GM18861 (cell line): ENCODE data around the gene TCF7L1.

Experiments
- ATAC-seq: cut with Tn5 transposase; IDR thresholded peaks from one replicate; pipeline ENCODE4 v1.9.1; 2021; ENCODE audit not compliant: unreplicated experiment

TCF7L1 gene

DNA sequence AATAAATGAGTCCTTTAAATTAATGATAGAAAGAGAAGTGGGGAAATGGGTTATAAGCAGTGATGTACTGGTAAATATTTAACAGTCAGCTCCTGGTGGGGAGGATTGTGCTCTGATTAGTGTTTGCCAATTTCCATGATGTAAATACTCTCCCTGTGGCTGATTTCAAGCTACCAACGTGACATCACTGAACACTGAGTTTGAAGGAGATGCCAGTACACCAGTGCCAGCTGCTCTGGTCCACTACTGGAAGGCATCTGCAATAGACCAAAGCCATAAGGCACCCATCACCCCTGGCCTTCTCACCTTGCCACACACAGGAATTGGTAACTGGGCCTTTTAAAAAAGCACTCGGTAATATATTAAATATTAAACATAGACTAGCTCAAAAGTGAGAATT is 116.9 kb downstream of the TCF7L1 start:
- ATAC-seq = peak; percentile 43

DNA sequence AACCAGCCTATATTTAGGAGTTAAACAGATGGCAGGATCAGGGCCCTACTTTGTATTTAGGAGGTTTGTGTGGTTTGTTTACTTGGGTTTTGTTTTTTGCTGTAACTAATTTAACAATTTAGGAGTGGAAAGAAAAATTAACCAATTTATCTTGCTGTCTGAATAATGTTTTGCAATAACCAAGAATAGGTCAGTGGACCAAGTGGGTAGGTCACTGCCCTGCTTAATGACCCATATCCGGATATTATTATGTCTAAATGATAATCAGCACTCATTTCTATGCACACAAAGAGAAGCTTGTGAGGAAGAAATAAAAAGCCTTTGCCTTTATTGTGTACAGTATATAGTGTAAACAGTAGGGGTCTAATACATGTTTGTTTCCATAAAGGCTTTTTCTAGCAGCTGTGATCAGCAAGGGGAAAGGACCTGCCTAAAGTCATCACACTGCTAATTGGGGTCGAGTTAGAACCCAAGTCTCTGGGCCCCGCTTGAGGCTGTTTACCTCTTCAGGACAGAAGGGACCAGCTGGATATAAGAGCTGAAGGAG is 118.0 kb downstream of the TCF7L1 start:
- ATAC-seq = no peak

DNA sequence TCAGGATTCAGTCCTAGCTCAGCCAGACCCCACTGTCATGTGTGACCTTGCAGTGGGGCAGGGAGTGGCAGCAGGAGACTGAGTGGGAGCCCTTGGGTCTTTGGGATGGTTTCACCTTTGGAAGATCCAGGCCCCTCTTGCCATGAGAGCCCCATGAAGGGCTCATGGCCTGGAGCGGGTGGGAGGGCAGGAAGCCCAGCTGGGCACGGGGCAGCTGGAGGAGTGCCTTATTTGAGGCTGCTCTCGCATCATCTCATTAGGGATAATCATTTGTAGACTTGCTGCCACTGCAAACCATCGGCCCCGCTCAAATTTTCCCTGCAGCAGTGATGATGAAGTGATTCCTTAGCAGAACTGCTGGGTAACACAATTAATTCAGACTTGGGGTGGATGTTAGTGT is 120.7 kb downstream of the TCF7L1 start:
- ATAC-seq = no peak

DNA sequence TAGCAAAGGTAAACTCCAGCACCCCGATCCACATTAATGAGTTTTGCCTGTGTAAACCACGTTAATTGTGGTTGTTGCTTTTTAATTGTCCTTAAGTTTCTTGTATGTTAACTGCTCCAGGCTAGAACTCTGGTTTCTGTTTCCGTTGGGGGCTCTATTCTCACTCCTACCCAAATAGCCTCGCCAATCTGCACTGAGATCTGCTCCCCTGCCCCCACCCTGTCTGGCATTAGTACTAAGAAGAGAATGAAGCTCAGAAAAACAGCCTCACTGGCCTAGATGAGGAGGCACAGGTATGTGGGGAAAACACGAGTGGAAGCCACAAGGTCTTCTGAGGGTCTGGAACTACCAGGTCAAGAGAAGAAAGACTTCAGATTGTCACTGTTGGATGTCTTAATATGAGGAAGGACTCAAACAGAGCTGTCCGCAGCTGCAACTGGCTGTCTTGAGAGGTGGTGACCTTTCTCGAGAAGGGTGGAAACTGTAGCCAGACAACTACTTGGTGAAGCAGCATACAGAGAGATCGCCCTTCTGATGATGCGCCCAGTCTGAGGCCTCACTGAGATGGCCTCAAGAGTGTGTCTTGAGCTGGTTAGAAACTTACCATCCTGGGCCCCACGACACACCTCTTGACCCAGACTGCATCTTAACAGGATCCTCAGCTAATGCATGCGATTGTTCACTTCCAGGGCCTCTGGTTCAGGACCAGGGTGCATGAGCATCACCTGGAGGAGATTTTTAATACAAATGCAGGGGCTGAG is 121.5 kb downstream of the TCF7L1 start:
- no peak for ATAC-seq

DNA sequence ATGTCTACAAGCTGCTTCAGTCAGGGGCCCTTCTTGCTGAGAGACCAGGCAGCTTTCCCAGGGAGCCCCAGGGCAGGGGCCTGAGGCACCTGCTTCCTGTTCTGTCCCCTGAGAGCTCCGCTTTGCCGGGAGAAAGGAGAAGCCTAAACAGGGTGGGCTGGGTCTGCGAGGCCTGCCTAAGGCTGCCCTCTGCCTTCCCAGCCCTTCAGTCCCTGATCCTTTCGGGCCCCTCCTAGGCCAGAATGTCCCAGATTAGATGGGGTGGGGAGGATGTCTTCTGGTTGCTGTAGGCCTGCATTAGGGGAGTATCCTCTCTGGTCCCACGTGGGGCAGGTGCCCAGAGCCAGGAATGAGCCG is 122.2 kb downstream of the TCF7L1 start:
- no peak for ATAC-seq

DNA sequence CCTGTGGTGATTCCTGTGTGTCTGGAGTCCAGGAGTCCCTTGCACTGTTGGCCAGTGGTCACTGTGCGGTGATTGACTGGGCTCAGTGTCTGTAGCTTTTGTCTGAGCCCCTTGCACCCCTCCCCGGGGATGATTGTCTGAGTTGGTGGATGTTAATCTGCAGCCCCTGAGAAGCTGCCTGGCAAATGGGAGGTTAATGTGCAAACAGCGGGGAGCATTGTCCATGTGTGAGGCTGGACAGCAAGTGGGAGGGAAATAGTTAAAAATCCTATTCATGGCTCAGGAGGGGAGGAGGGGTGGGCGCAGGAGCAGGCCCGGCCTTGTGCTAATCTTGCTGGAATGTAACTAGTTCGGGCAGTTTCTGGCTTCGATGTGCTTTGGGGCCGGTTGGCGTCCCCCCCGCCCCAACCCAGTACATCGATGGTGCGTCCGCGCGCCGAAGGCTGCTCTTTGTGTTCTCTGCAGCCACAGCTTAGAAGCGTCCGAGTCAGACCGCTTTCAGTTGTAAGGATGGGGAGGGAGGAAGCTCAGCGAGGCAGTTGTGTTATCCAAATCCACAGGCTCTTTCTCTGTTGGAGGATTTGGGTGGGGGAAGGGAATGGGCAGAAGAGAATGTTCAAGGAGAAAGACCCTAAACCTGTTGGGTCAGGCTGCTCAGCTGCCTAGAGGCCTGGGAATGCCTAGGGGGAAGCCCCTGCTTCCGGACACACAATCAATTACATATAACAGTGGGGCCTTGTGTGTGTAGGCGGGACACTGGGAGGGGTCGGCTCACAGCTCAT is 122.8 kb downstream of the TCF7L1 start:
- no peak for ATAC-seq

DNA sequence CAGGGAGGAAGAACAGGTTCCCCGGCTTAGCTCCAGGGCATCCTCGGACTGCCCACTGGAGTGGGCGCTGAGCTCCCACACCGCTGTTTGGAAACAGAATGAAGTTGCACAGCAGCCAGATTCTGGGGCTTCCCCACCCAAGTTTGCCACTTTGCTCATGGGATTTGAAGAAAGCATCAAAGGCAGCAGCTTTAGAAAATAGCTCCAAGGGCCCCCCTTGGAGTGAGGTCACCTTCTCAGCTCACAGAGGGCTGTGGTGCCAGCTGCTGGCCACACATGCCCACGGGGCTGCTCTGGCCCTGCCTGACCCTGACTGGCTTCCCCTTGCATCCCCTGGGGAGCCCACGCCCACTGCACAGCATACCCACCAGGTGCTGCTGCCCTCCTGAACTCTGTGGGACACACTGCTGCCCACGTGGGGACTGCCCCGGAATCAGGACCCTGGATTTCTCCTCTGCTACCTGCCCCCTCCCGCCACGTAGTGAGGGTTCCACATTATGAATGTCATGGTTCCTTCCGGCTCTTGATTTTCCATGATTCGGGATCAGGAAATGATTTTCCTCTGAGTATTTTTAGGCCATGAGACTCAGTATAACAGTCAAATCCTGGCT is 124.3 kb downstream of the TCF7L1 start:
- ATAC-seq = no peak

DNA sequence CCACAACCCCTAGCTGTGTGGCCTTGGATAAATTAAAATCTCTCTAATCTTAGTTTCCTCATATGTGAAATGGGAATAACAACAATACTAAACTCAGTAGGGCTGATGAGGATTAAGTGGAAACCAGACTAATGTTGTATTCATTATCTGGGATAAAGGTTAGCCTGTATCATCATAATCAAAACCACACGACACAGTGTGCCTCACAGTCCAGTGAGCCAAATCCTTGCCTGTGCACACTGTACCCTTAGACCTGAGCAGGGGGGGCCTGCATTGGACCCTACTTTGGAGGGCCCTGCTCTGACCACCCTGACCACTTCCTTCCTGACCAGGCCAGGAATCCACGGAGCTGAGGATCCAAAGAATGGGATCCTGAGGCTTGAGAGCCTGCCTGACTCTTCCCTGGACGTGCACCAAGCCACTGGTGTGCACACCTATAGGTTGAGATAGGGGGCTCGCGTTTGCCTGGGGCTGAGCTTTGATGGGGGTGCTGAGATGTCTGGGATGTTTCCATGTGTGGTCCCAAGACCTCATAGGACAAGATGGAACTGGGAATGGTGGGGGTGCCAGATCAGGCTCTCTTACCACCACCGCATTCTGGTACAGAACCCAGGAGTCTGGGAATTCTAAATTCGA is 124.9 kb downstream of the TCF7L1 start:
- ATAC-seq = no peak

DNA sequence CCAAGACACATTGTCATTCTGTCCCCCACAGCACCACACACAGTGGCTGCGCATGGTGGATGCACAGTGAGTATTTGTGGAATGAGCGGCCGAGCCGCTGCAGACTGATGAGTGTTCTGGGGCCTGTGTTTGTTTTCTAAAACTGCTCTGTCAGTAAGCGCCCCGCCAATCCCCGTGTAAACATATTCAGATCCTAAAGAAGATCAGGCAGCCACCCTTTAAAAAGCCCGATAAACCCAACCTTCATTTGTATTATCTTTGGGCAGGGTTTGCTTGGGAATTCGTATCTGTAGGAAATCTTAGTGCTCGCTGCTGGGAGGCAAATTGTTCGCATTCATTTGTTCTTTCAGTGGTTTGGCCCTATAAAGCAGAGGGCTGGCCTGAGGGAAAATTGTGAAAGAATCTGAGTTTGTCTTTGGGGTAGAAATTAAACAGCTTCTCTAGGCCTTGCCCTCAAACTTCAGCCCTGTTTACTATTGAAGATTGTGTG is 126.0 kb downstream of the TCF7L1 start:
- no peak for ATAC-seq

DNA sequence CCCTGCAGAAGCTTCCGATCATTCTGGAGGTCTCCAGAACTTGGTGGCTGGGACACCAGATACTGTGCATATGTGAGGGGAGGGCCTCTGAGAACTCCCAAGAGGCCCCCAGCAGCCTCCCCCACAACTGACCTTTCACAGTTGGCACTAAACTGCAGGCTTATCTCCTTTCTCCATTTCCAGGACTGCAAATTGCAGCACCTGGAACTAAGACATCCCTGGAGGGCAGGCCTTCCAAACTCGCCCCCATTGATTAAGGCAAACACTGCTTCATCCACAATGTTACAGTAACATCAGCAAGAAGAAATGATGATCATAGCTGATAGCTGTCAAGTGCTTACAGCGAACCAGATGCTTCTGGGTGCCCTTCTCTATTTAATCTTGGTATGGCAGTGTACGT is 126.7 kb downstream of the TCF7L1 start:
- no peak for ATAC-seq

DNA sequence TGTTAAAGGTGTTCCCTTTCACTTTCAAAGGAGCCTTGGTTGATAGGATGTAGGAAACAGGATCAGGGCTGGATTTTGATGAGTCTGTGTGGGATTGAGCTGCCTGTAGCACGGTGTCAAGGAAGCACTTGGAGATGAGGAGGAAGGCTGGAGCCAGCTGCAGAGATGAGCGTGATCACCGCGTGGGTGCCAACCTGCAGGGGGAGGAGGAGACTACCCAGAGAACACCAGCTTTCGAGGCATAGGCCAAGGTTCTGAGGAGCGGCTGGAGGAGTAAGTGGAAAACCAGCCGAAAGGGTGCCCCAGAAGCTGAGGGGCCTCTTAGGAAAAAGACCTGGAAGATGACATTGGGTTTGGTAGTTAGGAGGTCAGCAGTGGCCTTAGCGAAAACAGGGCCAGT is 130.4 kb downstream of the TCF7L1 start:
- no peak for ATAC-seq

DNA sequence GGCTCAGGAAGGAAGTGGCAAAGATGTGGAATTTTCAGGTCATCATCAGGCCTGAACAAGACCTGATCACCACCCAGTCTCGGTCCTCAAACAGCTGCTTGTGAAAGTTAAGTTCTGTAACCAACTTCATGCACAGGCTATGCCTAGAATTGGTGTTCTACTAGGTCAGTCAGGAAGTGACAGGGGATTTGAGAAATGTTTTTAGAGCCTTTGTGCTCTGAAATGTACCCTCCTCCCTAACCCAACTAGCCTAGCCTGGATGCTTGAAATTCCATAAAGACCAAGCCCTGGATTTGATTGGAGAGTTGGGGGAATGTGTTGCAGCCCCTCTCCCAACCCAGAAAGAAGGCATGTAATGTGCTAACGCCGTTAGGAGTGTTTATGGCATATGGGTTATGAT is 131.3 kb downstream of the TCF7L1 start:
- no peak for ATAC-seq

DNA sequence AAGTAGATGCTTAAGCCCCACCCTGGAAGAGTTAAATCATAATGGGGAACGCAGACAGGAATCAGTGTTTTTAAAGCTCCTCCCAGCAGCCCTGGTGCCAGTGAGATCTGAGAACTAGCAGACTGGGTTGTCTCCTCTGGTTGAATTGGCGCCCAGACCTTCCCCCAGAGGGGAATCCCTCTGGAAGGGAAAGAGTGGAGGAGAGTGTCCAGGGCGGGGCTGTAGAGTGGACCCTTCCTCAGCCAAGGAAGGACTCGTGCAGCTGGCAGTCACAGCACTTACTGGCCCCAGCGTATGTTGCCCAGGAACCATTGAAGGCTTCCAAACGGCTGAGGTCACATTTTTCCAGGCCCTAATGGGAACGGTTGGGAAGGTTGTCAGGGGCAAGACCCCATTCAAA is 132.1 kb downstream of the TCF7L1 start:
- no peak for ATAC-seq

DNA sequence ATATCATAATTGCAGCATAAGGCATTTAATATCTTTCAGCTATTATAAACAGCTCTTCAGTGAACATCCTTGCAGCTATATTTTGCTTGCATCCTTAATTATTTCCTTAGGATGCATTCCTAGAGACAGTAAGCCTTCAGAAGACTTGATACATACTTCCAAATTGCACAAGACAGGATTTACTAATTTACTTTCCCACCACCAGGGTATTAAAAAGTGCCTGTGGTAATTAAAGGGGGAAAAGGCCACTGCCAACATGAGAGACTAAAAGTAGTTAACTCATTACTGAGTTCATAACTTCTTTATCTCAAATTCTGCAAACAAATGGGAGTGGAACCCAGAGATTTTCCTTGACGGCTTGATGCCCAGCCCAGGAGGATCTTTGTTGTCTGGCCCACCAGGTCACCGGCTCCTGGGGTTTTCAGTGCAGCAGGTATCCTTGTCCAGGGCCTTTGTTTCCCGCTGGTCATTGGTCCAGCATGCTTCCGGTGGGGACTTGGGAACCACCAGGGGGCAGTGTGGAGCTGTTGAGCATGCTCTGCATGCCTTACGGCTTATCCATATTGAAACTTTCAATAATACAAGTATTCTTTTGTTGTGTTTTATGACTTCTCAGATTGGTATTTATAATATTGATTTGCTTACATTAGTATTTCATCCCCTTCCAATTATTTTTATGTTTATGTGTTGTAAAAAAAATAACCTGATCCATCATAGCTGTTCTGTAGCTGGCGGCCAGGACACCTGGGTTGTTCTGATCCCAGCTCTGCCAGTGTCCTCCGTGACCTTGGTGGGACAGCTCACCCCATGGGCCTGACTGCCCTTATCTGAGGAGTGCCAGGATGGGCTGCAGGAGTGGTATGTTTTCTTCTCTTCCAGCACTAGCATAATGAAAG is 133.2 kb downstream of the TCF7L1 start:
- peak; percentile 68 for ATAC-seq

DNA sequence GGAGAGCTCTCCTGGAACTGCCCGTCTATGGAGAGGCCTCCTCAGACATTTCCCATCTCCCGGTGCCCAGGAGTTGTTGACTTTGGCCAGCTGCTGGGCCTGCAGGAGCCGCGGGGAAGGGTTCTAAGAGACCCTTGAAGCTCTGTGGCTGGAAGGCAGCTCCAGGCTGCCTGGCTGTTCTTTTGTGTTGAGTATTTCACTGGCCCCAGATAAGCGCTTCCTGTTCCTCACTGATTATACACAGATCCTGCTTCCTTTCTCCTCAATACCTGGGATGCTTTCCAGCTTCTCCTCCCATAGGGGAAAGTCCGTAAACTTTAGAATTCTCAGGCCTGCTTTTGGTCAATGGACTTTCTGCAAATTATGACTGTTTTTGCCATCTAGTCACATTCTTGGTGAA is 136.8 kb downstream of the TCF7L1 start:
- no peak for ATAC-seq

DNA sequence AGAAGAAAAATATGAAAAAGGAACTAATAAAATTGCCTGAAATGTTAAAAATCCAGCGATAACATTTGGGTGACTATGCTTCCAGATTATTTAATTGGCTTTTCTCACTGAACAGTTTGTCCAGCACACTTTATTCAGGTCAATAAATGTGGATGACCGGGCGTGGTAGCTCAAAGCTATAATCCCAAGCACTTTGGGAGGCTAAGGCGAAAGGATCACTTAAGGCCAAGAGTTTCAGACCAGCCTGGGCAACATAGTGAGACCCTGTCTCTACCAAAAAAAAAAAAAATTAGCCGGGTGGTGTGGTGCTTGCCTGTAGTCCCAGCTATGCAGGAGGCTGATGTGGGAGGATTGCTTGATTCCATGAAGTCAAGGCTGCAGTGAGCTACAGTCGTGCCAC is 139.2 kb downstream of the TCF7L1 start:
- no peak for ATAC-seq

DNA sequence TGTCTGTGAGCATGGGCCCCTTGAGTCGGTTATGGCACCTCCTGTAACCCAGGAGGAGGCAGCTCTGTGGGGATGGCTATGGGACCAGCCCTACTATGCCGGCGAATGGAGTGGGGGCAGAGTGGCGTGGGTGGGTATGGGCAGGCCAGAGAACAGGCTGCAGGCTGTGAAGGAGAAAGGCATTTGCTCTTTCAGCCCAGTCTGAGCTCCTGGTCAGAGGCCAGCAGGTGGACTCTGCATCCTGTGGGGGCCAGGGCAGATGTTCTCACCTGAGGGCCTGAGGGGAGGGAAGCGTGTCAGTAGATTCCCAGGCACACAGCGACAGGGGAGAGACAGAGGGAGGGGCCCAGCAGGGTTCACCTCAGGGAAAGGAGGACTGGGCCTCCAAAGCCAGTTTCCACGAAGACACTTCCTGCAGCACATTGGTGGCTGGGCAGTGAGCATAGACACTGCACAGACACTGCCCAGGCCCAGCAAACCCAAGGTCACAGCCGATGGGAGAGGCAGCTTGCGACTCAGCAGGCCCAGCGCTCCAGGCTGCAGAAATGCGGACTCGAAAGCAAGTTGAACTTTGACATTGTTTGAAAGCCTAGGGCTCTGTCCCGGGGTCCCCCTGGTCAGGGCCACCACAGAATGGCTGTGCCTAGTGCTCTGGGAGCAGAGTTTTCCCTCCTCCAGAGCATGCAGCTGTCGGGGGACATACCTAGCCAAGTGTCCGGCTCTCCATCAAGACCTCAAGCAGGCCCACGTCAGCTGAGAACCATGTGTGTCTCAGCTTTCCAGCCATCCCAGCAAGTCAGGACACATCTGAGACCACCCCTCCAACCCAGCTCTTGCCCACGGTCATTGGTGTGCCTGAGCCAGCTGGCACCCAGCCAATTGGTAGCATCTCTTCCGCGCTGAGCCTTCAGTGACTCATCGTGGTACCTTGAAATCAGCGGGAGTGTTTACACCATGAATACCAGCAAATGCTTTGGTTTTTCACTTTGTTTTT is 140.8 kb downstream of the TCF7L1 start:
- ATAC-seq = no peak

DNA sequence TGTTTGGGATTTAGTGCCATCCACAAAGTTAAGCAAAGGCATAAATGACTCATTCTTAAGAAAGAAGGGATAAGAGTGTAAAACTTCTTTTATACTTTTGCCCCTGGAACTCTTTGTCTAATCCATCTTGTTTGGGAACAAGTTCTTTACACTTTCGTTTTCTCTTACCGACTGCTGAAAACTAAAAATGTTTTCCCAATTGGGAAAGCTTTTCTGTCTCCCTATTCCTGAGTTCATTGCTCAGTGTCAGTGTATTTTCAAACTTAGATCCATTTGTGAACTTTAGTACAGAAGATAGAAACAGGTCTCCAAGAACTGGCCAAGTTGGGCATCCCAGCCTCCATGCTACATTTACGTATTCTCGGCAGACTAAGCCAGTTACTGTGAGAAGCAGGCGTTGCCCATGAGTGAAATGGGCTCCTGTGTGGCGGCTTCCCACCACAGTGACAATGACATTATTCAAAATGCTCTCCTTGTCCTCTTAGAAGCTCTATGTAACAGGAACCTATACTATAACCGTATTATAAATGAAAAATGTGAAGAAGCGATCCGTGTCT is 142.9 kb downstream of the TCF7L1 start:
- ATAC-seq = no peak
